ENCODE measurements around the gene TMEM25.

TMEM25 gene

DNA sequence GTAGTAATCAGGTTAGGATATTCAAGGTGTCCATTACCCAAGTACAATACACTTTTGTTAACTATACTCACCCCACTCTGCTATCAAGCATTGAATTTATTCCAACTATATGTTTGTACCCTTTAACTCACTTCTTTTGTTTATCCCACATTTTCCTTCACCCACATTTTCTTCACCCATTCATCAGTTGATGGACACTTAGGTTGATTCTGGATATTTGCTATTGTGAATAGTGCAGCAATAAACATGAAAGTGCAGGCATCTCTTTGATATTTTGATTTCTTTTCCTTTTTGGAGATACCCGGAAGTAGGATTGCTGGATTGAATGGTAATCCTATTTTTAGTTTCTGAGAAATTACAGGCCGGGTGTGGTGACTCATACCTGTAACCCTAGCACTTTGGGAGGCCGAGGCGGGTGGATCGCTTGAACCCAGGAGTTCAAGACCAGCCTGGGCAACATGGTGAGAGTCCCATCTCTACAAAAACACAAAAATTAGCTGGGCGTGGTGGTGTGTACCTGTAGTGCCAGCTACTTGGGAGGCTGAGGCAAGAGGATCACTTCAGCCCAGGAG, 6.5 kb downstream of the TMEM25 start:
- ATAC-seq (ENCODE audit: insufficient read depth, low read depth) (no peak), DNase-seq (no peak)
- H4K20me1 ChIP-seq (ENCODE audit: insufficient read depth, low read length), result no peaks in the 10 kb centered on the region
- H3K79me2 ChIP-seq (ENCODE audit: insufficient read depth, low read length), result no peaks in the 10 kb centered on the region
- no peak for TF ChIP-seq EZH2 (IDR thresholded peaks at IDR 0.05; ENCODE audit: borderline replicate concordance, low read depth, low read length, severe bottlenecking)
- TF ChIP-seq, protein P1, sequence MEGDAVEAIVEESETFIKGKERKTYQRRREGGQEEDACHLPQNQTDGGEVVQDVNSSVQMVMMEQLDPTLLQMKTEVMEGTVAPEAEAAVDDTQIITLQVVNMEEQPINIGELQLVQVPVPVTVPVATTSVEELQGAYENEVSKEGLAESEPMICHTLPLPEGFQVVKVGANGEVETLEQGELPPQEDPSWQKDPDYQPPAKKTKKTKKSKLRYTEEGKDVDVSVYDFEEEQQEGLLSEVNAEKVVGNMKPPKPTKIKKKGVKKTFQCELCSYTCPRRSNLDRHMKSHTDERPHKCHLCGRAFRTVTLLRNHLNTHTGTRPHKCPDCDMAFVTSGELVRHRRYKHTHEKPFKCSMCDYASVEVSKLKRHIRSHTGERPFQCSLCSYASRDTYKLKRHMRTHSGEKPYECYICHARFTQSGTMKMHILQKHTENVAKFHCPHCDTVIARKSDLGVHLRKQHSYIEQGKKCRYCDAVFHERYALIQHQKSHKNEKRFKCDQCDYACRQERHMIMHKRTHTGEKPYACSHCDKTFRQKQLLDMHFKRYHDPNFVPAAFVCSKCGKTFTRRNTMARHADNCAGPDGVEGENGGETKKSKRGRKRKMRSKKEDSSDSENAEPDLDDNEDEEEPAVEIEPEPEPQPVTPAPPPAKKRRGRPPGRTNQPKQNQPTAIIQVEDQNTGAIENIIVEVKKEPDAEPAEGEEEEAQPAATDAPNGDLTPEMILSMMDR (IDR thresholded peaks at IDR 0.05; ENCODE audit: borderline replicate concordance, extremely low read depth, low read length, poor library complexity, severe bottlenecking), result no peak
- H3K27ac ChIP-seq (ENCODE audit: low read length), result no peak overlapping the region
- no peak overlapping the region for H2AFZ ChIP-seq (ENCODE audit: low read depth, low read length)
- no peak overlapping the region for H3K4me3 ChIP-seq (ENCODE audit: low read depth in 1 of 2, low read length in 2 of 2)
- no peaks in the 10 kb centered on the region for H3K9me3 ChIP-seq (ENCODE audit: insufficient read depth, low read length, severe bottlenecking)
- no peaks in the 10 kb centered on the region for H3K4me1 ChIP-seq (ENCODE audit: insufficient read depth, low read length)
- H3K9ac ChIP-seq (ENCODE audit: low read depth, low read length), result no peak overlapping the region
- H3K27me3 ChIP-seq (ENCODE audit: insufficient read depth, low read length, poor library complexity), result no peaks in the 10 kb centered on the region
- no peaks in the 10 kb centered on the region for H3K36me3 ChIP-seq (ENCODE audit: insufficient read depth, low read length)
- H3K4me2 ChIP-seq (ENCODE audit: insufficient read depth, low read length), result no peak overlapping the region

DNA sequence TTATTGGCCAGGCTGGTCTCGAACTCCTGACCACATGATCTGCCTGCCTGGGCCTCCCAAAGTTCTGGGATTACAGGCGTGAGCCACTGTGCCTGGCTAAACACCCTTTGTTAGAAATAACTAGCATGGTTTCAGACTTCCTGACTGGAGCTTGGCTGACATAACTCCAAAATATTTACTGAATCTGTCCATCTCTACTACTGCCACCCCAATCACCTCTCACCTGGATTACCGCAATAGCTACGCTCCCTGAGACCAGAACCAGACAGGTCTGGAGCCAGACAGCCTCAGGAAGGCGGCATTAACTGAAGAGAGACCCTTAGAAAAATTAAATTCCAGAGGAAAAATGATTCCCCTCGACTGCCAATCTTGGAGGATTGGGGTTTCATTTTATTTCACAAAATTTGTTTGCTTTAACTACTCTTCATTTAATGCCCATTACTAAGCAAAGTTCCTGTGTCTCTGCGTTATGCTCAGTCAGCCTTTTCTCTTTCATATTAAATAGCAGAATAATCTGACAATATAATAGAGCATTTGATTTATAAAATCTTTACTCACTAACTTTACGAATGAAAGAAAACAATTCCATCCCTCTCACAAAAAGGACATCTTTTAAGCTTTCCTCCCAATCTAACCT, 13.1 kb downstream of the TMEM25 start:
- Histone ChIP-seq H3K27me3 (ENCODE audit: insufficient read depth, low read length, poor library complexity) (no peaks in the 10 kb centered on the region), H3K4me1 (ENCODE audit: insufficient read depth, low read length) (no peaks in the 10 kb centered on the region), H2AFZ (ENCODE audit: low read depth, low read length) (no peak overlapping the region), H3K36me3 (ENCODE audit: insufficient read depth, low read length) (peaks cover 8% of the 10 kb centered on the region; the same call in 1 of the 2 replicates), H3K4me2 (ENCODE audit: insufficient read depth, low read length) (no peak overlapping the region), H3K79me2 (ENCODE audit: insufficient read depth, low read length) (no peaks in the 10 kb centered on the region), H3K9ac (ENCODE audit: low read depth, low read length) (no peak overlapping the region), H4K20me1 (ENCODE audit: insufficient read depth, low read length) (no peaks in the 10 kb centered on the region), H3K9me3 (ENCODE audit: insufficient read depth, low read length, severe bottlenecking) (no peaks in the 10 kb centered on the region), H3K27ac (ENCODE audit: low read length) (no peak overlapping the region), H3K4me3 (ENCODE audit: low read depth in 1 of 2, low read length in 2 of 2) (no peak overlapping the region)
- ATAC-seq (ENCODE audit: insufficient read depth, low read depth), result no peak
- DNase-seq, result no peak
- TF ChIP-seq EZH2 (IDR thresholded peaks at IDR 0.05; ENCODE audit: borderline replicate concordance, low read depth, low read length, severe bottlenecking), result no peak
- TF ChIP-seq, protein P1 (IDR thresholded peaks at IDR 0.05; ENCODE audit: borderline replicate concordance, extremely low read depth, low read length, poor library complexity, severe bottlenecking), result no peak

DNA sequence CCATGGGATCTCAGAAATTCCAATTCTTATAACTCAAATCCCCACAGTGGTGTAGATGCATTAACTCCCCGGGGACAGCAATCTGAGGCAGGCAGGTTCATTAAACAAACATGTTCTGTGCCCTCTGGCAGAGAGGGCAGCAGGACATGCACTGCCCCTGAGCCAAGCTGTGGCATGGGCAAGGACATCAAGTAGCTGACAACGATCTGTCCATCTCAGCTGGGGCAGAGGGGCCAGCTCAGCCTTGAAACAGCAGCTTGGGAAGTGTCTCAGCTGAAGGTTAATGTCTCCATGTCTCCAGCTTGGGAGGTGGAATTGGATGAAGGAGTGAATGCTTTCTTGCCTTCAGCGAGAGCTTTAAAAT, 13.6 kb downstream of the TMEM25 start:
- no peak for DNase-seq
- Histone ChIP-seq H2AFZ (ENCODE audit: low read depth, low read length) (no peak overlapping the region), H3K36me3 (ENCODE audit: insufficient read depth, low read length) (peaks cover 8% of the 10 kb centered on the region; the same call in 1 of the 2 replicates)

DNA sequence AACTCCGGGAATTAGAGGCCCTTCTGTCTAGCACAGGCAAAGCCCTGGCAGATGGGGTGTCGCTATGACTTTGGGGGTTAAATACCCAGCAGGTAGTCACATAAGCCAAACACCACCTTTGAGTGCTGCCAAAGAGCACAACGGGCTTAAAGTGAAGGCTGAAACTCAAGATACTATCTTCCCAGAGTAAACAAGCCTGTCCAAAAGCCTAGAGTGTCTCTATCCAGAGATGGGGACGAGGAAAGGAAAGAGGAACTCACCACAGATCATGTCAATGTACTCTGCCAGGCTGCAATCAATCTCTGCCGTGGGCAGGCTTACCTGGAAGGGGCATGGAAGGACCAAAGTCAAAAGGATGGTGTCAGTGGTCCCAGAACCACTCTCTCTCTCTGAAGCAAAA, 14.5 kb downstream of the TMEM25 start:
- Histone ChIP-seq H3K4me3 (ENCODE audit: low read depth in 1 of 2, low read length in 2 of 2) (no peak overlapping the region), H4K20me1 (ENCODE audit: insufficient read depth, low read length) (no peaks in the 10 kb centered on the region), H3K4me2 (ENCODE audit: insufficient read depth, low read length) (no peak overlapping the region), H3K36me3 (ENCODE audit: insufficient read depth, low read length) (peaks cover 8% of the 10 kb centered on the region; the same call in 1 of the 2 replicates), H3K9me3 (ENCODE audit: insufficient read depth, low read length, severe bottlenecking) (no peaks in the 10 kb centered on the region), H3K27me3 (ENCODE audit: insufficient read depth, low read length, poor library complexity) (no peaks in the 10 kb centered on the region), H3K4me1 (ENCODE audit: insufficient read depth, low read length) (no peaks in the 10 kb centered on the region), H3K27ac (ENCODE audit: low read length) (no peak overlapping the region), H3K9ac (ENCODE audit: low read depth, low read length) (no peak overlapping the region), H3K79me2 (ENCODE audit: insufficient read depth, low read length) (no peaks in the 10 kb centered on the region), H2AFZ (ENCODE audit: low read depth, low read length) (no peak overlapping the region)
- no peak for ATAC-seq (ENCODE audit: insufficient read depth, low read depth)
- no peak for DNase-seq
- TF ChIP-seq, protein P1 (IDR thresholded peaks at IDR 0.05; ENCODE audit: borderline replicate concordance, extremely low read depth, low read length, poor library complexity, severe bottlenecking), result no peak
- no peak for TF ChIP-seq EZH2 (IDR thresholded peaks at IDR 0.05; ENCODE audit: borderline replicate concordance, low read depth, low read length, severe bottlenecking)

More for the DNA sequence above, 13.6 kb downstream of the TMEM25 start:
- Histone ChIP-seq H3K4me3 (ENCODE audit: low read depth in 1 of 2, low read length in 2 of 2) (no peak overlapping the region), H3K27ac (ENCODE audit: low read length) (no peak overlapping the region), H4K20me1 (ENCODE audit: insufficient read depth, low read length) (no peaks in the 10 kb centered on the region), H3K9me3 (ENCODE audit: insufficient read depth, low read length, severe bottlenecking) (no peaks in the 10 kb centered on the region), H3K9ac (ENCODE audit: low read depth, low read length) (no peak overlapping the region), H3K4me1 (ENCODE audit: insufficient read depth, low read length) (no peaks in the 10 kb centered on the region), H3K79me2 (ENCODE audit: insufficient read depth, low read length) (no peaks in the 10 kb centered on the region), H3K4me2 (ENCODE audit: insufficient read depth, low read length) (no peak overlapping the region), H3K27me3 (ENCODE audit: insufficient read depth, low read length, poor library complexity) (no peaks in the 10 kb centered on the region)
- no peak for TF ChIP-seq EZH2 (IDR thresholded peaks at IDR 0.05; ENCODE audit: borderline replicate concordance, low read depth, low read length, severe bottlenecking)
- no peak for ATAC-seq (ENCODE audit: insufficient read depth, low read depth)

All from DND-41 (cell line).